ENCODE results near the gene GPR150.

The GPR150 gene

DNA sequence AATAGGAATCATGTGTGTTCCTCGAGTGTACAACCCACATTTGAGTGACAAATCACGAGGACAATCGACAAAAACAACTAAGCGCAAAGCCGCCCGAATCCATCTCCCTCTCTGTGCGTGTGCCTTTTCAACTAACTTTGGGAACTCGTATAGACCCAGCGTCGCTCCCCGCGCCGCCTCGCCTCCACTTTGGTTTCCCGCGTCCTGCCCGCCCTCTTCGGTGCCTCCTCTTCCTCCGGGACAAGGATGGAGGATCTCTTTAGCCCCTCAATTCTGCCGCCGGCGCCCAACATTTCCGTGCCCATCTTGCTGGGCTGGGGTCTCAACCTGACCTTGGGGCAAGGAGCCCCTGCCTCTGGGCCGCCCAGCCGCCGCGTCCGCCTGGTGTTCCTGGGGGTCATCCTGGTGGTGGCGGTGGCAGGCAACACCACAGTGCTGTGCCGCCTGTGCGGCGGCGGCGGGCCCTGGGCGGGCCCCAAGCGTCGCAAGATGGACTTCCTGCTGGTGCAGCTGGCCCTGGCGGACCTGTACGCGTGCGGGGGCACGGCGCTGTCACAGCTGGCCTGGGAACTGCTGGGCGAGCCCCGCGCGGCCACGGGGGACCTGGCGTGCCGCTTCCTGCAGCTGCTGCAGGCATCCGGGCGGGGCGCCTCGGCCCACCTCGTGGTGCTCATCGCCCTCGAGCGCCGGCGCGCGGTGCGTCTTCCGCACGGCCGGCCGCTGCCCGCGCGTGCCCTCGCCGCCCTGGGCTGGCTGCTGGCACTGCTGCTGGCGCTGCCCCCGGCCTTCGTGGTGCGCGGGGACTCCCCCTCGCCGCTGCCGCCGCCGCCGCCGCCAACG lies at the start of gene GPR150:
Gene GPR150, plus strand, starts transcription at position 58 of the 840 bp plus-strand sequence. Its CDS starts 189 bp downstream, at position 247.
- ATAC-seq (peak; percentile 87), DNase-seq (peak; percentile 74 to 79)
- peak within 1 kb of the TSS; percentile 10 to 84 for H3K27ac Mint-ChIP-seq
- H3K9me3 Mint-ChIP-seq, result no peaks in the 10 kb centered on the region
- H3K4me1 Mint-ChIP-seq, result peaks cover 43% of the 10 kb centered on the region
- H3K27me3 Mint-ChIP-seq, result no peaks in the 10 kb centered on the region
- peak within 1 kb of the TSS; percentile 76 to 84 for H3K4me3 Mint-ChIP-seq

DNA sequence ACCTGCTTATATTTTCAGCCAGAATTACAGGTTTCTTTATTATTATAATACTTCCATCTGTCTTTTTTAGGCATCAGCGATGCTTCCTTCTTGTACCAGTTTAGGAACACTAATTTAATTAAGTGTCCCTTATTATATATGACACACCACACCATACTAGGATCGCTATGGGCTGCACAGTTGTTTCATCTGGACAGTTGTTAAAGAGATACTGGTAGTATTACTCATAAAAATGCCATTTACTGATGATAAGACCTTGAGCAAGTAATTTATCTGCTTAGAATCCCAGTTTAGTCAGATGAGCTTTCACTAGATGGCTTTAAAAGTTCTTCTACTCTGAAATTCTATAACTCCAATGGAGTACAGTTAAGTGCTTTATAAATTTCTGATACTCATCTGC lies 47.9 kb upstream of the GPR150 start:
- no peaks in the 10 kb centered on the region for H3K27me3 Mint-ChIP-seq
- DNase-seq, result no peak
- no peak overlapping the region for H3K4me3 Mint-ChIP-seq
- no peak for ATAC-seq
- no peak overlapping the region for H3K27ac Mint-ChIP-seq
- no peaks in the 10 kb centered on the region for H3K4me1 Mint-ChIP-seq
- no peaks in the 10 kb centered on the region for H3K9me3 Mint-ChIP-seq

DNA sequence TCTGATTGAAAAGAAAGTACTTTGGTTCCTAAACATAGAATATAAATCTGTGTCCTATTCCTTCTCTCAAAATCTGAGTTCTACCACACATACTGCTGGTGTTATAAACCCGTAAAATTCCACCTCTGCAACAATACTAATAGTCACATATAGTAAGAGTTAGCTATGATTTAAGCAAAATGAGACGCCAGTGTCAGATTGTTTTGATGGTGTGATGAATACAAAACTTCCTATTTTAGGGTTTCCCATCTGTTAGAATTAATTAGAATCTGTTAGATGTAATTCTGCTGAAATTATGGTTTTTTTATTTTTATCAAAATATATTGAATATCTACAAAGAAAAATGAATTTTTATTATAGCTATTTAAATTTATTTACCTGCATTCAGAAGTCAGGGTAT lies 38.3 kb upstream of the GPR150 start:
- no peaks in the 10 kb centered on the region for H3K4me1 Mint-ChIP-seq
- H3K27me3 Mint-ChIP-seq, result no peaks in the 10 kb centered on the region
- no peak overlapping the region for H3K4me3 Mint-ChIP-seq
- no peak for ATAC-seq
- peaks cover 5 to 7% of the 10 kb centered on the region in 2 donors for H3K9me3 Mint-ChIP-seq
- no peak for DNase-seq
- H3K27ac Mint-ChIP-seq, result no peak overlapping the region

DNA sequence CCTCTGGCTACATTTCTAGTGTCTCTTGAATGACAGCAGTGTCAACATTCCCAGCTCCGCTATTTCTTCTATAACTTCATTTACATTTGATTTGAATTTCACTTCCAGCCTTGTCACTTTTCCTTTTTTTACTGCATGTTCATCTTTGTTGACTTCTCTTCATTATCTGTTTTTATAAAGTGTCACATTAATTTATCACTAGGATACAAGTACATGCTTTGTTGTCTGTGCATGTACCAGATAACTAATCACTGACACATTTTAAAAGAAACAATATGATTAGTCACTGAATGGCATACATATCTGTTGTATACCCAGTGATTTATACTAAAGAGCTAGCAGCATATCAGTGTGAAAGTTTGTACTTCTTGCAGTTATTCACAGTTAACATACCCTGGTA lies 35.9 kb upstream of the GPR150 start:
- no peaks in the 10 kb centered on the region for H3K4me1 Mint-ChIP-seq
- no peak overlapping the region for H3K4me3 Mint-ChIP-seq
- no peaks in the 10 kb centered on the region for H3K27me3 Mint-ChIP-seq
- ATAC-seq, result no peak
- peaks cover 4 to 5% of the 10 kb centered on the region in 2 donors for H3K9me3 Mint-ChIP-seq
- H3K27ac Mint-ChIP-seq, result no peak overlapping the region
- no peak for DNase-seq

DNA sequence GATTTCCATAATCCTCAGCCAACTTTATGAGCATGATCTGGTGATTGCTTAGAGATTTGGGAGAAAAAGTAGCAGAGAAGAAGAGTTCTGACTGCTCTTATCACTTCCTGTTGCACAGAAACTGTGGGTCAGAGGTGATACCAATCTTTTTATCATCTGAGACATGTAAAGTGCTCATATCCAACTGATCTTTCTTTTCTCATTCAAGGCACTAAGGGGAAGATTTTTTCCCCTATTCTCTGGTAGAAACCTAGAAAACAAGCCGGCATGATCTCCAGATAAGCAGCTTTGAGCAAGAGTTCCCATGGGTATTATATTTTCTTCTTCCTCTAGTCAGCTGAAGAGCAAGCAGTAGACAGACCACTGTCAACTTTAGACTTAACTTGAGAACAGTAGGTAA lies 29.0 kb upstream of the GPR150 start:
- DNase-seq (no peak), ATAC-seq (peak; percentile 30)
- Mint-ChIP-seq H3K27me3 (no peaks in the 10 kb centered on the region), H3K27ac (peak overlapping the region in 1 of 2 donors; percentile 78), H3K4me3 (peak overlapping the region; percentile 2 to 30), H3K4me1 (peaks cover 18% of the 10 kb centered on the region), H3K9me3 (no peaks in the 10 kb centered on the region)

DNA sequence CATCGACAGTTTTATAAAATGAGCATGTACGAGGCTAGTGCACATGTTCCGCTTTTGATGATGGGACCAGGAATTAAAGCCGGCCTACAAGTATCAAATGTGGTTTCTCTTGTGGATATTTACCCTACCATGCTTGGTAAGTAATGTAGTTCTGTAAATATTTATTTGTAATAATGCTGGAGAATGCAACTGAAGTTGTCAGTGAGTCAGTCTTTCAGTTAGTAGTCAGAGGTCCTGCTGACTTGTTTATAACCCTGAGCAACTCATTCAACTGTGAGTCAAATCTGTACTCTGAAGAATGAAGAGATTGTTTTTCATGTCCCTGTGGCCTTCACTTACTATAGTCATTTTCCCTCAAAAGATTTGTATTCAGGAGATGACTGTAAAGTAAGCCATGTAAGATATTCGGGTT lies 28.4 kb upstream of the GPR150 start:
- no peaks in the 10 kb centered on the region for H3K9me3 Mint-ChIP-seq
- no peak overlapping the region for H3K27ac Mint-ChIP-seq
- peaks cover 18% of the 10 kb centered on the region for H3K4me1 Mint-ChIP-seq
- no peaks in the 10 kb centered on the region for H3K27me3 Mint-ChIP-seq
- peak; percentile 99 for ATAC-seq
- no peak overlapping the region for H3K4me3 Mint-ChIP-seq
- DNase-seq, result peak in 1 of 2 donors; percentile 7

DNA sequence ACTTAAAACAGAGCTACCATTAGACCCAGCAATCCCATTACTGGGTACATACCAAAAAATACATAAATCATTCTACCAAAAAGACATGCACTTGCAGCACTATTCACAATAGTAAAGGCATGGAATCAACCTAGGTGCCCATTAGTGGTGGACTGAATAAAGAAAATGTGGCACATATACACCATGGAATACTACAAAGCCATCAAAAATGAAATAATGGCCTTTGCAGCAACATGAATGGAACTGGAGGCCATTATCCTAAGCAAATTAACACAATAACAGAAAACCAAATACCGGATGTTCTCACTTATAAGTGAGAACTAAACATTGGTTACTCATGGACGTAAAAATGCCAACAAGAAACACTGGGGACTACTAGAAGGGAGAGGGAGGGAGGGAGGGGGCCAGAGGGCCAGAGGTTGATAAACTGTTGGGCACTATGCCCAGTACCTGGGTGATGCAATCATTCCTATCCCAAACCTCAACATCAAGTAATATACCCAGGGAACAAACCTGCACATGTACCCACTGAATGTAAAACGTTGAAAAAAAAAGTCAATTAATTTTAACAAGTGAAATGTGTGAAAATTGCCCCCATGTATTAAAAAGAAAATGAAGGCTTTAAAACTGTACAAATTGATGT lies 24.5 kb upstream of the GPR150 start:
- peaks cover 16% of the 10 kb centered on the region for H3K4me1 Mint-ChIP-seq
- DNase-seq, result no peak
- H3K27ac Mint-ChIP-seq, result no peak overlapping the region

DNA sequence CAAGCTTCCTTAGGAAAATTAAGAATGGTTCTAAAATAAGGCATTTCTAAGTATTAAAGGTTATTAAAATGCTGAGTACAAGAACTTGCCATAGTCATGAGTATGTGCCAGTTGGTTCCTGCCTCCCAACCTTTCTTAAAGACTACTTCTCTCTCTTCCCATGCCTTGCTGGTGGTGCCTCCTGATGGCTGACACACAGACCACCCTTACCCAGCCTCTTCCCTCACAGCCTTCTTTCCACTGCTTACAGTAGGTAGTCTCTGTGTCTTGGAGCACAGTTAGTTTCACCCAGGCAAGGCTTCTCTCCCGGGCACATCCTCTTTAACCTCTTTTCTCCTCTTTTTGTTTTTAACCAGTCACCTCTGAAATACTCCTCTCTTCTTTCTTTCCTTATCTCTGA lies 20.6 kb upstream of the GPR150 start:
- ATAC-seq (no peak), DNase-seq (no peak)
- Mint-ChIP-seq H3K4me3 (no peak overlapping the region), H3K27me3 (no peaks in the 10 kb centered on the region), H3K27ac (peak overlapping the region; percentile 8 to 50), H3K4me1 (no peaks in the 10 kb centered on the region), H3K9me3 (no peaks in the 10 kb centered on the region)

More for the DNA sequence above, 24.5 kb upstream of the GPR150 start:
- H3K4me3 Mint-ChIP-seq, result no peak overlapping the region
- ATAC-seq, result no peak
- no peaks in the 10 kb centered on the region for H3K9me3 Mint-ChIP-seq
- no peaks in the 10 kb centered on the region for H3K27me3 Mint-ChIP-seq

DNA sequence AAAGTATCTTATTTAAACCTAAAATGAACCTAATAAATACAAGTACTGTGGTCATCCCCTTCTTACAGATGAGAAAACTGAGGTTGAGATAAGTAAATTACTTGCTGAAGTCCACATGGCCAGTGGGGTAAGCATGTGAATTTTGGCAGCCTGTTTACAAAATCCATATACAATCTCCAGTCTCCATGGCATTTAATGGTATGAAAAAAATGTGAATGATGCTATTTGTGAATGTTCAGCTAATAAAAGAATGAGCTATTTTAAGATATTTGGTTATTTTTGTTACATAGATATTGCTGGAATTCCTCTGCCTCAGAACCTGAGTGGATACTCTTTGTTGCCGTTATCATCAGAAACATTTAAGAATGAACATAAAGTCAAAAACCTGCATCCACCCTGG lies 19.3 kb upstream of the GPR150 start:
- ATAC-seq (no peak), DNase-seq (no peak)
- H3K27me3 Mint-ChIP-seq, result no peaks in the 10 kb centered on the region
- no peak overlapping the region for H3K4me3 Mint-ChIP-seq
- no peaks in the 10 kb centered on the region for H3K4me1 Mint-ChIP-seq
- no peaks in the 10 kb centered on the region for H3K9me3 Mint-ChIP-seq
- H3K27ac Mint-ChIP-seq, result no peak overlapping the region

DNA sequence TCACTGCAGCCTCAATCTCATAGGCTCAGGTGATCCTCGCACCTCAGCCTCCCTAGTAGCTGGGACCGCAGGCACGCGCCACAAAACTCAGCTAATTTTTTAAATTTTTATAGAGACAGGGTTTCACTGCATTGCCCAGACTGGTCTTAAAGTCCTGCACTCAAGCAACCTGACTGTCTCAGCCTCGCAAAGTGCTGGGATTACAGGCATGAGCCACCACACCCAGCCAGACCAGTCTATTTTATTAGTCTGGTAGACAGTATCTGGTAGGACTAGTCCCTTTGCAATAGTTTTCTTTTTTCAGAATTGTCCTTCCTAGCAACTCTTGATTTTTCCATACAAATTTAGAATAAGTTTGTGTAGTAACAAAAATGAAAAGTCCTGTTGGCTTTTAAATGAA lies 14.1 kb upstream of the GPR150 start:
- Mint-ChIP-seq H3K27me3 (no peaks in the 10 kb centered on the region), H3K4me1 (no peaks in the 10 kb centered on the region), H3K9me3 (no peaks in the 10 kb centered on the region), H3K27ac (no peak overlapping the region), H3K4me3 (no peak overlapping the region)
- DNase-seq (no peak), ATAC-seq (no peak)

DNA sequence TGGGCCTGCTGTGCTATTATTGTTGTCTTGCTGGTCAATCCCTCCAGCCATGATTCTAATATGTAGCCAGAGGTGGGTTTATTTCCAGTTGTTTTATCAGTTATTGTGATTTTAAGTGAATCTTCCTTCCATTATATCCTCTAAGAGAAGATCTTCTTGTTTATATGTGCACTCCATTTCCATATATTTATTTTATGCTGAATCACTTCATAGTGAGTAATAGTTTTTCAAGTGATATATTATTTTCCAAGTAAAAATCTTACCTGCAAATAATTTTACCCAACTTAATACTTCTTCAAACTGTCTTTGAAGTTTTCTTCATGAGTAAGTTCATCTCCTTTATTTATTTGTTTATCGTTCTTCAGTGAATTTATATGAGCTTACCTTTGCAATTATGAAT lies 13.5 kb upstream of the GPR150 start:
- ATAC-seq, result no peak
- no peak overlapping the region for H3K4me3 Mint-ChIP-seq
- H3K9me3 Mint-ChIP-seq, result no peaks in the 10 kb centered on the region
- H3K27me3 Mint-ChIP-seq, result no peaks in the 10 kb centered on the region
- H3K4me1 Mint-ChIP-seq, result no peaks in the 10 kb centered on the region
- DNase-seq, result no peak
- no peak overlapping the region for H3K27ac Mint-ChIP-seq

DNA sequence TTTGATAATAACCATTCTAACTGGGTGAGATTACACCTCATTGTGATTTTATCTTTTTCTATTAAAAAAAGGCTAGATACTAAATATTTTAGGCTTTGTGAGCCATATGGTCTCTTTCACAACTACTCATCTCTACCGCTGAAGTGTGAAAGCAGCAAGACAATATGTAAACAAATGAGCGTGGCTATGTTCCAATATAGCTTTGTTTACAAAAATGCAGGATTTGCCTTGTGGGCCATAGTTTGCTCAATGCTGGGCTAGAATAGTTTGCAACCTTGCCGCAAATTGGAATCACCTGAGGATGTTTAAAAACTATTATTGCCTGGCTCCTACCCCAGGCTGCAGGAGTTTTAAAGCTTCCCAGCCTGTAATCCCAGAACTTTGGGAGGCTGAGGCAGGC lies 10.2 kb upstream of the GPR150 start:
- ATAC-seq, result no peak
- H3K27me3 Mint-ChIP-seq, result no peaks in the 10 kb centered on the region
- no peak overlapping the region for H3K27ac Mint-ChIP-seq
- H3K4me1 Mint-ChIP-seq, result peaks cover 20% of the 10 kb centered on the region
- no peak overlapping the region for H3K4me3 Mint-ChIP-seq
- DNase-seq, result no peak
- peaks cover 8 to 19% of the 10 kb centered on the region in 2 donors for H3K9me3 Mint-ChIP-seq

DNA sequence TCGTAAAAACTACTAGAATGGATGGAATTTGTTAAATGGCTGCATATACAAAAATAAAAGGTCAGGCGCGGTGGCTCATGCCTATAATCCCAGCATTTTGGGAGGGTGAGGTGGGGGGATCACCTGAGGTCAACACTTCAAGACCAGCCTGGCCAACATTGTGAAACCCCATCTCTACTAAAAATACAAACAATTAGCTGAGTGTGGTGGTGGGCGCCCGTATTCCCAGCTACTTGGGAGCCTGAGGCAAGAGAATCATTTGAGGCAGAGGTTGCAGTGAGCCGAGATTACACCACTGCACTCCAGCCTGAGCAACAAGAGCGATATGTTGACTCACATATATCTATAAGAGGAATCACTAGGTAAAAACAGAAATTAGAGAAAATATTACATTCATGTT lies 9.3 kb upstream of the GPR150 start:
- DNase-seq (no peak), ATAC-seq (no peak)
- Mint-ChIP-seq H3K4me1 (peaks cover 28% of the 10 kb centered on the region), H3K4me3 (no peak overlapping the region), H3K27ac (no peak overlapping the region), H3K9me3 (peaks cover 8 to 19% of the 10 kb centered on the region in 2 donors), H3K27me3 (no peaks in the 10 kb centered on the region)

DNA sequence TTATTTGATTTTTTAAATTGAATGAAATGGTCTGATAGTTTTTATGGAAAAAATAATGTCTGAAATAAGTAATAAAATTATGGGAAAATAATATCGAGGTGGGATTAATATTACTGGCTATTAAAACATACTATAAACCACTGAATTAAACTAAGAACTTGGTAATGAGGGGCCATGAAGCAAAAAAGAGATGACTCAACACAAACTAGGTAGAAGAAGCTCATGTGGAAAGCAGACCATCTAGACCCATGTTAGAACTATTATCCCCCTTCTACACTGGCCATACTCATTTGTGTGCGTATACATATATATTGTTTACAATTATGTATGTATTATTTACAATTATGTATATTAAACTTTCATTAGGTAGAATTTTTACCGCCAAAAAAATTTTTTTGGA lies 8.5 kb upstream of the GPR150 start:
- DNase-seq, result no peak
- no peak for ATAC-seq
- Mint-ChIP-seq H3K4me3 (no peak overlapping the region), H3K27ac (no peak overlapping the region), H3K27me3 (no peaks in the 10 kb centered on the region), H3K4me1 (peaks cover 32% of the 10 kb centered on the region), H3K9me3 (peaks cover 8 to 19% of the 10 kb centered on the region in 2 donors)

DNA sequence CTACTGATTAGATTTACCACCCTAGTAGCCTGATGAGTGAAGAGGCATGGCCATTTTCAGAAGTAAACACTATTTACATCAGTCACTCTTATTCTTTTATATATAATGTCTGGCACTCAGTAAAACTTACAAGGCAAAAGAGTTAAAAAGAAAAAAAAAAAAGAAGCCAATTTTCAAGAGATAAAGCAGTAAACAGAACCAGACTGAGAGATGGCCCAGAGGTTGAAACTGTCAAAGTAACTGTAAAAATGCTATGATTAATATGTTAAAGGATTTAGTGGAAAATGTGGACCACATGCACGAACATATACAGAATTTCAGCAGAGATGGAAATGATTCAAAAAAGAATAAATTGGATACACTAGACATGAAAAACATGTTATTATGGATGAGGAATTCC lies 6.4 kb upstream of the GPR150 start:
- H3K9me3 Mint-ChIP-seq, result peaks cover 8 to 19% of the 10 kb centered on the region in 2 donors
- H3K4me3 Mint-ChIP-seq, result no peak overlapping the region
- H3K27me3 Mint-ChIP-seq, result no peaks in the 10 kb centered on the region
- no peak for ATAC-seq
- peaks cover 44% of the 10 kb centered on the region for H3K4me1 Mint-ChIP-seq
- no peak for DNase-seq
- H3K27ac Mint-ChIP-seq, result no peak overlapping the region

DNA sequence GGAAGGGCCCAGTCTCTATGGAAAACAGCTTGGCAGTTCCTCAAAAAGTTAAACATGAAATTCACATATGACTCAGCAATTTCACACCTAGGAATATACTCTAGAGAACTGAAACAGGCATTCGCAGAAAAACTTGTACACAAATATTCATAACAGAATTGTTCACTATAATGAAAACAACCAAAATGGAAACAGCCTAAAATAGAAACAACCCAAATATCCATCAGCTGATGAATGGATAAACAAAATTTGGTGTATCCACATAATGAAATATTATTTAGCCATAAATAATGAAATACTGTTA lies 4.8 kb upstream of the GPR150 start:
- peaks cover 56% of the 10 kb centered on the region for H3K4me1 Mint-ChIP-seq
- ATAC-seq (no peak), DNase-seq (no peak)
- H3K4me3 Mint-ChIP-seq, result no peak overlapping the region
- H3K27ac Mint-ChIP-seq, result no peak overlapping the region
- no peaks in the 10 kb centered on the region for H3K27me3 Mint-ChIP-seq
- H3K9me3 Mint-ChIP-seq, result peaks cover 8 to 19% of the 10 kb centered on the region in 2 donors
